HepG2 (cell line): ENCODE measurements around the gene EIF2B1. TPM values are rescaled to one million over a fixed set of nuclear protein-coding genes. Genes with fewer than 3 reads are reported as not detected.

Experiments used
- MAFK ChIP-seq, 2 experiments: IDR thresholded peaks in 1 of 2; conservative IDR thresholded peaks in 1 of 2; 2 replicates each; pipeline ENCODE4 v1.6.1; 2011; ENCODE audit warnings: improper control_type of control experiment in 2 of 2, low read length in 2 of 2
- MIXL1 ChIP-seq: IDR thresholded peaks from 2 replicates; pipeline ENCODE4 v1.6.1; 2016
- NBN ChIP-seq: fragments of 450-650 bp; conservative IDR thresholded peaks from 2 replicates; pipeline ENCODE4 v1.6.1; 2017
- NR2C2 ChIP-seq: sonication (generic); formaldehyde crosslinking; IDR thresholded peaks from 2 replicates; pipeline ENCODE4 v1.4.0; 2020; ENCODE audit warnings: missing genetic modification reagents, mild to moderate bottlenecking, moderate library complexity, borderline replicate concordance
- RERE ChIP-seq: IDR thresholded peaks from 2 replicates; pipeline ENCODE4 v1.6.1; 2016; ENCODE audit warnings: low read depth, missing genetic modification reagents, missing compliant biosample characterization
- SALL1 ChIP-seq: sonication (generic); formaldehyde crosslinking; IDR thresholded peaks from 2 replicates; pipeline ENCODE4 v1.8.0; 2022; ENCODE audit warnings: mild to moderate bottlenecking, missing genetic modification reagents
- SOX5 ChIP-seq: IDR thresholded peaks from 2 replicates; pipeline ENCODE4 v1.6.1; 2016; ENCODE audit warnings: borderline replicate concordance
- TMF1 ChIP-seq: sonication (generic); formaldehyde crosslinking; IDR thresholded peaks from 2 replicates; pipeline ENCODE4 v1.8.1; 2022; ENCODE audit warnings: low read depth, missing genetic modification reagents
- ZFAT ChIP-seq: sonication (generic); formaldehyde crosslinking; conservative IDR thresholded peaks from 2 replicates; pipeline ENCODE4 v1.8.1; 2023; ENCODE audit warnings: missing genetic modification reagents, inconsistent platforms
- ZMYM2 ChIP-seq: sonication (generic); formaldehyde crosslinking; IDR thresholded peaks from 2 replicates; pipeline ENCODE4 v1.8.0; 2022; ENCODE audit warnings: mild to moderate bottlenecking, missing genetic modification reagents
- ZNF136 ChIP-seq: sonication (generic); formaldehyde crosslinking; IDR thresholded peaks from 2 replicates; pipeline ENCODE4 v1.8.1; 2022; ENCODE audit warnings: low read depth, mild to moderate bottlenecking, moderate library complexity, missing genetic modification reagents
- ZNF205 ChIP-seq: IDR thresholded peaks from 2 replicates; pipeline ENCODE4 v1.6.1; 2018; ENCODE audit warnings: missing biosample characterization, missing genetic modification reagents
- ZNF264 ChIP-seq: sonication (generic); formaldehyde crosslinking; IDR thresholded peaks from 2 replicates; pipeline ENCODE4 v1.4.0; 2020; ENCODE audit warnings: missing genetic modification reagents
- ZNF326 ChIP-seq: sonication (generic); formaldehyde crosslinking; IDR thresholded peaks from 2 replicates; pipeline ENCODE4 v1.4.0; 2020; ENCODE audit warnings: missing genetic modification reagents, borderline replicate concordance
- ZNF614 ChIP-seq: IDR thresholded peaks from 2 replicates; pipeline ENCODE4 v1.6.1; 2018; ENCODE audit warnings: missing biosample characterization, missing genetic modification reagents, inconsistent platforms, borderline replicate concordance
- ZNF660 ChIP-seq: sonication (generic); formaldehyde crosslinking; IDR thresholded peaks from 2 replicates; pipeline ENCODE4 v1.5.1; 2020; ENCODE audit warnings: mild to moderate bottlenecking, low read depth, missing genetic modification reagents, borderline replicate concordance
- ZNF777 ChIP-seq: sonication (generic); formaldehyde crosslinking; IDR thresholded peaks from 2 replicates; pipeline ENCODE4 v1.4.0; 2020; ENCODE audit warnings: missing genetic modification reagents
- ZNF816 ChIP-seq: sonication (generic); formaldehyde crosslinking; IDR thresholded peaks from 2 replicates; pipeline ENCODE4 v1.8.0; 2022; ENCODE audit warnings: missing genetic modification reagents, mild to moderate bottlenecking, borderline replicate concordance
- polyA plus RNA-seq, 8 experiments: library from polyadenylated mRNA; depleted of rRNA in 3 of 8; stranded (reverse) in 7 of 8; unstranded in 1 of 8; fragments of >200 nt; fragmentation: Illumina TruSeq in 4 of 8; extraction: Trizol in 4 of 8; gene quantifications; 2 replicates each; pipeline versions ENCODE4 v1.2.1 to v1.2.3, GENCODE V29; 2011 to 2016; ENCODE audit warnings: low read depth in 4 of 8, missing spikeins in 1 of 8, mixed read lengths in 1 of 8; ENCODE audit not compliant: insufficient read depth in 1 of 8
- total RNA-seq, 5 experiments: library from RNA; depleted of rRNA; stranded (reverse); fragments of >200 nt; fragmentation: Illumina TruSeq; extraction: Trizol; gene quantifications; 2 replicates each; pipeline ENCODE4 v1.2.3, GENCODE V29; 2016; ENCODE audit warnings: low read depth in 1 of 5
- TF ChIP-seq, protein P1 (sequence below): sonication (generic); formaldehyde crosslinking; IDR thresholded peaks from 2 replicates; pipeline ENCODE4 v1.5.0; 2020; ENCODE audit warnings: missing genetic modification reagents, mild to moderate bottlenecking, borderline replicate concordance
- TF ChIP-seq, protein P2 (sequence below): sonication (generic); formaldehyde crosslinking; IDR thresholded peaks from 2 replicates; pipeline ENCODE4 v1.4.0; 2020; ENCODE audit warnings: missing genetic modification reagents, mild to moderate bottlenecking, borderline replicate concordance

Gene EIF2B1
- total and polyA plus RNA-seq, 2 of the 13 experiments (the other 11 are each of a cell fraction or from before 2014, with no cell fraction given) = 18.7 to 37.4 TPM

DNA sequence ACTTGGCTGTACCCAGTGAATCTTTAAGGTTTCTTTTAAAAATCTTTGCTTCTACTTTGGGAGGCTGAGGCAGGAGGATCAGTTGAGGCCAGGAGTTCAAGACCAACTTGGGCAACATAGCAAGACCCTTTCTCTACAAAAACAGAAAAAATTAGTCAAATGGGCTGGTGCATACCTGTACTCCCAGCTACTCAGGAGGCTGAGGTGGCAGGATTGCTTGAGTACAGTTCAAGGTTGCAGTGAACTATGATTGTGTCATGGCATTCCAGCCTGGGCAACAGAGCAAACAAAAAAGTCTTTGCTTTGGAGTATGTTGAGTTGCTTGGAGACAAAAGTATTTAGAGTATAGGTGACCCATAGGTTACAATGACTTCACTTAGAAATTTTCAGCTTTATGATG is 37.8 kb downstream of the EIF2B1 start (continued):
- TF ChIP-seq RERE (0 out of 2 replicates have a peak, but pooled peaks have one; percentile 34), ZNF326 (CRISPR knock-in tag) (no peak), ZNF136 (no peak), NBN (no peak), MAFK (conservative IDR thresholded peaks at IDR 0.05 in 1 of 2, IDR thresholded peaks at IDR 0.05 in 1 of 2; ENCODE audit: low read length in 2 of 2) (peak; percentile 32 to 57; a peak in 2 of 4 replicates), ZNF614 (CRISPR knock-in tag) (peak; percentile 73), SOX5 (peak; percentile 53), ZNF660 (CRISPR knock-in tag) (no peak), MIXL1 (CRISPR knock-in tag) (peak; percentile 49), ZNF777 (CRISPR knock-in tag) (no peak), TMF1 (CRISPR knock-in tag) (no peak), NR2C2 (CRISPR knock-in tag) (no peak; the same call in 1 of the 2 replicates), ZNF816 (CRISPR knock-in tag) (no peak), ZMYM2 (CRISPR knock-in tag) (0 out of 2 replicates have a peak, but pooled peaks have one; percentile 60), SALL1 (CRISPR knock-in tag) (peak; percentile 86), ZNF264 (CRISPR knock-in tag) (no peak), ZFAT (CRISPR knock-in tag) (no peak), ZNF205 (CRISPR knock-in tag) (no peak)
- TF ChIP-seq, protein P1, sequence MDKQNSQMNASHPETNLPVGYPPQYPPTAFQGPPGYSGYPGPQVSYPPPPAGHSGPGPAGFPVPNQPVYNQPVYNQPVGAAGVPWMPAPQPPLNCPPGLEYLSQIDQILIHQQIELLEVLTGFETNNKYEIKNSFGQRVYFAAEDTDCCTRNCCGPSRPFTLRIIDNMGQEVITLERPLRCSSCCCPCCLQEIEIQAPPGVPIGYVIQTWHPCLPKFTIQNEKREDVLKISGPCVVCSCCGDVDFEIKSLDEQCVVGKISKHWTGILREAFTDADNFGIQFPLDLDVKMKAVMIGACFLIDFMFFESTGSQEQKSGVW (CRISPR knock-in tag) = no peak
- TF ChIP-seq, protein P2, sequence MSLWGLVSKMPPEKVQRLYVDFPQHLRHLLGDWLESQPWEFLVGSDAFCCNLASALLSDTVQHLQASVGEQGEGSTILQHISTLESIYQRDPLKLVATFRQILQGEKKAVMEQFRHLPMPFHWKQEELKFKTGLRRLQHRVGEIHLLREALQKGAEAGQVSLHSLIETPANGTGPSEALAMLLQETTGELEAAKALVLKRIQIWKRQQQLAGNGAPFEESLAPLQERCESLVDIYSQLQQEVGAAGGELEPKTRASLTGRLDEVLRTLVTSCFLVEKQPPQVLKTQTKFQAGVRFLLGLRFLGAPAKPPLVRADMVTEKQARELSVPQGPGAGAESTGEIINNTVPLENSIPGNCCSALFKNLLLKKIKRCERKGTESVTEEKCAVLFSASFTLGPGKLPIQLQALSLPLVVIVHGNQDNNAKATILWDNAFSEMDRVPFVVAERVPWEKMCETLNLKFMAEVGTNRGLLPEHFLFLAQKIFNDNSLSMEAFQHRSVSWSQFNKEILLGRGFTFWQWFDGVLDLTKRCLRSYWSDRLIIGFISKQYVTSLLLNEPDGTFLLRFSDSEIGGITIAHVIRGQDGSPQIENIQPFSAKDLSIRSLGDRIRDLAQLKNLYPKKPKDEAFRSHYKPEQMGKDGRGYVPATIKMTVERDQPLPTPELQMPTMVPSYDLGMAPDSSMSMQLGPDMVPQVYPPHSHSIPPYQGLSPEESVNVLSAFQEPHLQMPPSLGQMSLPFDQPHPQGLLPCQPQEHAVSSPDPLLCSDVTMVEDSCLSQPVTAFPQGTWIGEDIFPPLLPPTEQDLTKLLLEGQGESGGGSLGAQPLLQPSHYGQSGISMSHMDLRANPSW = no peak
